PC-3 (cell line): Measurements from ENCODE around the gene MALL. TPM values are rescaled to one million over a fixed set of nuclear protein-coding genes. Genes with fewer than 3 reads are reported as not detected.
"Not testable (repeated sequence)": the region's sequence is repeated elsewhere in the genome, so short reads cannot be mapped to it uniquely, and the experiment has no call there.

Experiments used
- ATAC-seq: fragments of 200-7000 bp; cut with Tn5 transposase; 2 replicates; pipeline ENCODE4 v1.9.1; 2020; ENCODE audit warnings: mild to moderate bottlenecking, moderate library complexity
- BruUV-seq: library from RNA; stranded (reverse); fragments of 400-500 nt; replicated peaks from 2 replicates; lab custom pipeline; 2021; lab: Mats Ljungman, UMichigan
- CTCF ChIA-PET: fragments of 300-600 bp; sonication (Branson Sonifier 250); formaldehyde crosslinking; loops from one replicate; lab custom pipeline; 2022; ENCODE audit warnings: antibody characterized with exemption; lab: Charles Lee
- POLR2A ChIA-PET: fragments of 300-600 bp; sonication (Branson Sonifier 250); formaldehyde crosslinking; loops from one replicate; lab custom pipeline; 2022; ENCODE audit warnings: antibody characterized with exemption; ENCODE audit not compliant: unreplicated experiment; lab: Charles Lee
- DNase-seq: peaks from one replicate; pipeline ENCODE4 v3.0.0-alpha.2; 2015
- H2AFZ ChIP-seq: fragments of 300-600 bp; sonication (generic); 2 replicates; pipeline ENCODE4 v1.6.0; 2016; ENCODE audit warnings: antibody characterized with exemption, low read length
- H3F3A ChIP-seq: fragments of 300-600 bp; sonication (generic); one replicate; pipeline ENCODE4 v1.6.0; 2017; ENCODE audit warnings: antibody characterized with exemption, low read length, control low read depth, mild to moderate bottlenecking; ENCODE audit not compliant: unreplicated experiment
- H3K27ac ChIP-seq: fragments of 300-600 bp; sonication (generic); 2 replicates; pipeline ENCODE4 v1.5.1; 2016; ENCODE audit warnings: mild to moderate bottlenecking, low read length
- H3K27me3 ChIP-seq: fragments of 300-600 bp; sonication (generic); 2 replicates; pipeline ENCODE4 v1.6.1; 2016; ENCODE audit warnings: low read length, mixed read lengths
- H3K36me3 ChIP-seq: fragments of 300-600 bp; sonication (generic); 2 replicates; pipeline ENCODE4 v1.6.1; 2016; ENCODE audit warnings: low read depth, mixed run types, low read length, mixed read lengths
- H3K4me1 ChIP-seq: fragments of 300-600 bp; sonication (generic); 2 replicates; pipeline ENCODE4 v1.5.1; 2016; ENCODE audit warnings: low read length; ENCODE audit not compliant: insufficient read depth
- H3K4me2 ChIP-seq: fragments of 300-600 bp; sonication (generic); 2 replicates; pipeline ENCODE4 v1.6.0; 2016; ENCODE audit warnings: low read length
- H3K4me3 ChIP-seq: fragments of 300-600 bp; sonication (generic); 2 replicates; pipeline ENCODE4 v1.5.1; 2016; ENCODE audit warnings: mild to moderate bottlenecking, low read length, mixed read lengths
- H3K79me2 ChIP-seq: fragments of 300-600 bp; sonication (generic); 2 replicates; pipeline ENCODE4 v1.6.1; 2017; ENCODE audit warnings: low read length, mixed read lengths
- H3K9ac ChIP-seq: fragments of 300-600 bp; sonication (generic); 2 replicates; pipeline ENCODE4 v1.6.0; 2016; ENCODE audit warnings: mild to moderate bottlenecking, low read length
- H3K9me2 ChIP-seq: fragments of 300-600 bp; sonication (generic); replicated peaks from 2 replicates; pipeline ENCODE4 v1.6.1; 2016; ENCODE audit warnings: mixed run types, low read length, mixed read lengths
- H3K9me3 ChIP-seq: fragments of 300-600 bp; sonication (generic); 2 replicates; pipeline ENCODE4 v1.6.1; 2016; ENCODE audit warnings: low read length, mixed read lengths
- H4K20me1 ChIP-seq: fragments of 300-600 bp; sonication (generic); 2 replicates; pipeline ENCODE4 v1.6.1; 2016; ENCODE audit warnings: low read length, mixed read lengths
- intact Hi-C: fragments of 100-400 bp; cut with micrococcal nuclease; formaldehyde crosslinking; loops from 2 replicates; pipeline ENCODE4 v1.9.0; 2023
- microRNA-seq: library from miRNA; unstranded; fragments of <30 nt; microRNA quantifications from one replicate; pipeline ENCODE4 v1.1.0, GENCODE V29; 2020; ENCODE audit not compliant: unreplicated experiment
- total RNA-seq: library from RNA; depleted of rRNA; stranded (reverse); fragments of >200 nt; gene quantifications from 2 replicates; pipeline ENCODE4 v1.2.3, GENCODE V29; 2014; rRNA removed

The MALL gene
- total RNA-seq, 1 experiment from 2014 or later: 123 TPM

DNA sequence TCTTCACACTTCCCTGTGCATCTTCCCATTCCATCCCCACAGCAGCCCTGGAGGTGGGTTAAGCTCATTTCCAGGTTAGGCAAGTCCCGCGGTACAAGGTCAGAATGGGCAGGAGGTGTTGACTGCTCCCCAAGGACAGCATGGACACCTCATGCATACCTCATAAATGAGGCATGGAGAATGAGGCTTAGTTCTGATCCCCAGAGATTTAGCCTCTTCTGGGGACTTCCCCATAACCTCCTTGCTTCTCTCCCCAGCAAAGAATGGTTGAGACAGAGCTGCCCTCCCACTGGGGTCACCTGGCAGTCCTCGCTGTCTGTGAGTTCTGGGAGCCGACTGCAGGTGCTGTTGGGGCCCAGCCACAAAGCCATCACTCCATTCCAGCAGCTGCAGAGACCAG is 68.4 kb downstream of the MALL start:
- H3K27me3 ChIP-seq, POLR2A ChIA-PET, H4K20me1 ChIP-seq, BruUV-seq, H3K36me3 ChIP-seq, H3K4me1 ChIP-seq, H2AFZ ChIP-seq, H3K9me3 ChIP-seq, DNase-seq, intact Hi-C loops, H3K27ac ChIP-seq, CTCF ChIA-PET, H3K9me2 ChIP-seq, H3K4me2 ChIP-seq, ATAC-seq, H3K79me2 ChIP-seq, H3F3A ChIP-seq, H3K4me3 ChIP-seq, H3K9ac ChIP-seq: not testable (repeated sequence)

- H4K20me1 ChIP-seq, ATAC-seq, CTCF ChIA-PET, intact Hi-C loops, DNase-seq, H3K4me1 ChIP-seq, H3K79me2 ChIP-seq, POLR2A ChIA-PET, BruUV-seq, H3F3A ChIP-seq, H3K36me3 ChIP-seq, H3K9ac ChIP-seq, H3K4me2 ChIP-seq, H3K9me3 ChIP-seq, H3K27me3 ChIP-seq, H2AFZ ChIP-seq, H3K27ac ChIP-seq, H3K4me3 ChIP-seq, H3K9me2 ChIP-seq: not testable (repeated sequence)
Observed at GRCh38 chr2:110041941-110042660, 73.5 kb downstream of the MALL start.

DNA sequence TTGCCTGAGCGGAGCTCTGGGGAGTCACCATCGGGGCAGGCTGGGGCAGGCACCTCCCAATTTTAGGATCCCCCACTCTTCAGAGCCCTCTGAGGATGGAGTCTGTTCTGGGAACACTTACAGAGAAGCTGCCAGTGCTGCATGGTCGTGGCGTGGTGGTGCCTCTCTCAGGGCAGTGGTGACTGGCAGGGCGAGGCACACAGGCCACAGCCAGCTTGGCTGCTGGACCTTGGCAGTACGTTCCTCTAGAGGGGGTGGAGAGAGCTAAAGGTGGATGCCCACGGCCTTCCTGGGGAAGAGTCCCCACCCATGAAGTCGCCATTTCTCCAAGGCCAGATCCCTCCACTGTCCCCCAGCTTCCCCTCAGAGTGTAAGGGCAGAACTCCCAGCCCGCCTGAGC is 78.3 kb downstream of the MALL start:
- CTCF ChIA-PET, H3K9me2 ChIP-seq, H3K9ac ChIP-seq, H3F3A ChIP-seq, H3K79me2 ChIP-seq, H3K27ac ChIP-seq, H3K36me3 ChIP-seq, H2AFZ ChIP-seq, H3K27me3 ChIP-seq, H3K9me3 ChIP-seq, intact Hi-C loops, H3K4me1 ChIP-seq, H3K4me2 ChIP-seq, POLR2A ChIA-PET, DNase-seq, H4K20me1 ChIP-seq, H3K4me3 ChIP-seq, BruUV-seq: not testable (repeated sequence)
- peak; percentile 20; the same call in 1 of the 2 replicates for ATAC-seq

- H3K4me2 ChIP-seq, POLR2A ChIA-PET, H3K27ac ChIP-seq, ATAC-seq, H2AFZ ChIP-seq, DNase-seq, H3K9me2 ChIP-seq, H3K36me3 ChIP-seq, H3K9ac ChIP-seq, H3K4me1 ChIP-seq, intact Hi-C loops, H3F3A ChIP-seq, H4K20me1 ChIP-seq, CTCF ChIA-PET, H3K79me2 ChIP-seq, H3K27me3 ChIP-seq, BruUV-seq, H3K9me3 ChIP-seq, H3K4me3 ChIP-seq: not testable (repeated sequence)
Observed at GRCh38 chr2:110035384-110035783, 80.2 kb downstream of the MALL start.

DNA sequence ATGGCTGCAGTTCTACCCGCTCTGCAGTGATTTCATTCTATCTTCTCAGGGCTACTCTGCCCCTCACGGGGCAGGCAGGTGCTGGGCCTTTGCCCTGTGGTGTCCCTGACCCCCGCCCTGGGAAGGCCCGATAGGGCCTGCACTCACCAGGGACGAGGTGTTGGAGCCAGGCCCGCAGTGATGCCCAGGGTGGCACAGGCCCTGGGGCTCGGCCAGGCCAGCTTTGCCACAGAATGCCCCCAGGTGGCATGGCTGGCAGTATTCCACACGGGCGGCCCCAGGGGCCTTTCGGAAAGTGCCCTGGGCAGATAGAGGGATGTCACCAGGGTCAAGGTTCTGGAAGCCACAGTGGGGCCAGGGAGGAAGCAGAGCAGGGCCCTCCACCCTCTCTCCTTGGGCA is 80.7 kb downstream of the MALL start:
- H3K27me3 ChIP-seq, BruUV-seq, H3K9ac ChIP-seq, intact Hi-C loops, H3F3A ChIP-seq, H3K27ac ChIP-seq, POLR2A ChIA-PET, ATAC-seq, H4K20me1 ChIP-seq, H3K4me1 ChIP-seq, H3K4me3 ChIP-seq, H3K9me3 ChIP-seq, CTCF ChIA-PET, H2AFZ ChIP-seq, H3K4me2 ChIP-seq, H3K9me2 ChIP-seq, H3K79me2 ChIP-seq, H3K36me3 ChIP-seq: not testable (repeated sequence)
- peak; percentile 0 for DNase-seq

Small RNA genes lying within 50 kb of the gene (microRNA-seq; reads per million reads assigned to microRNA genes)
- not detected for gene MIR4267
- gene MIR4436B1: not detected

Other genes starting within 250 kb of the MALL start
- gene LIMS3, start 217.1 kb downstream of the MALL start, total RNA-seq: 0.26 TPM in 1 of 2 replicates, not detected in the other
- 1.3 and 4.2 TPM in 2 replicates for gene NPHP1, start 89.2 kb upstream of the MALL start, total RNA-seq
- 166 and 181 TPM in 2 replicates for gene MTLN, start 96.7 kb upstream of the MALL start, total RNA-seq